ENCODE data around the gene HPSE2. TPM values are rescaled to one million over a fixed set of nuclear protein-coding genes. Genes with fewer than 3 reads are reported as not detected.

Gene HPSE2
- total RNA-seq, 2 donors from 2014 or later = 1.0 to 1.8 TPM

DNA sequence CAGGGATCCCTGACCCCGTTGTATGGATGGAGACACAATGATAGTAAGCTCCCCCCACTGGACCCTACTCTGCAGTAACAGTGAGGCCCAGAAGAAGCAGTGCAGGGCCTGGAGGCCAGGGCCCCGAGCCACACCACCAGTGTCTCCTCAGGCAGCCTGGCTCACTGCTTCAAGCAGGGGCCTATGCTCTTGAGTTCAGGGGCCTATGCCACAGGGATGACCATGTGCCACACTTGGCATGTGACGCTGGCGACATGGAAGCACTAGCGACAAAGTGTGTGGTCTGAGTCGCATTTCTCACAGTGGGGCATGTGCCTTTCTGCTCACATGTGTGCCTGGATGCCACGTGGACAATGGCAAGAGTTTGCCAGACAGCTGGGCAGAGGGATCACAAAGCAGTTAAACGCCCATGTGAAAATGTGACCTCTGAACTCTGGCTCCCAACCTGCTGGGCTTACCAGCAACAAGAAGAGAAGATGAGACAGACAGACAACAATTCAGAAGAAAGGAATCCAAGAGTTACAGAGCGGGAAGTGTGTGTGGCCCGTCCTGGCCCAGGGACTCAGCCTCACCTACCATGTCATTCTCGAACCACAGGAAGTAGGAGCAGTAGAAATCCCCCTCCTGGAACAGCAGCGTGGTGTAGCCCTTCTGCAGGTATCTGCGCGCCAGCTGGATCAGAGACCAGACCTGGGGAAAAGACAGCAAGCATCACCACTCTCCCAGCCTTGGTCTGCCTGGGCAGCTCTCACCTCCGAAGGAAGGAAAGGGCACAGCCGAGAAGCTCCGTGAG, 816.0 kb downstream of the HPSE2 start:
- no peaks in the 10 kb centered on the region for H3K27me3 ChIP-seq
- TF ChIP-seq, protein P1, sequence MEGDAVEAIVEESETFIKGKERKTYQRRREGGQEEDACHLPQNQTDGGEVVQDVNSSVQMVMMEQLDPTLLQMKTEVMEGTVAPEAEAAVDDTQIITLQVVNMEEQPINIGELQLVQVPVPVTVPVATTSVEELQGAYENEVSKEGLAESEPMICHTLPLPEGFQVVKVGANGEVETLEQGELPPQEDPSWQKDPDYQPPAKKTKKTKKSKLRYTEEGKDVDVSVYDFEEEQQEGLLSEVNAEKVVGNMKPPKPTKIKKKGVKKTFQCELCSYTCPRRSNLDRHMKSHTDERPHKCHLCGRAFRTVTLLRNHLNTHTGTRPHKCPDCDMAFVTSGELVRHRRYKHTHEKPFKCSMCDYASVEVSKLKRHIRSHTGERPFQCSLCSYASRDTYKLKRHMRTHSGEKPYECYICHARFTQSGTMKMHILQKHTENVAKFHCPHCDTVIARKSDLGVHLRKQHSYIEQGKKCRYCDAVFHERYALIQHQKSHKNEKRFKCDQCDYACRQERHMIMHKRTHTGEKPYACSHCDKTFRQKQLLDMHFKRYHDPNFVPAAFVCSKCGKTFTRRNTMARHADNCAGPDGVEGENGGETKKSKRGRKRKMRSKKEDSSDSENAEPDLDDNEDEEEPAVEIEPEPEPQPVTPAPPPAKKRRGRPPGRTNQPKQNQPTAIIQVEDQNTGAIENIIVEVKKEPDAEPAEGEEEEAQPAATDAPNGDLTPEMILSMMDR (IDR thresholded peaks at IDR 0.05) = no peak
- H3K4me3 ChIP-seq = no peak overlapping the region
- H3K9me3 ChIP-seq = no peaks in the 10 kb centered on the region
- H3K36me3 ChIP-seq = peaks cover 13% of the 10 kb centered on the region
- H3K4me1 ChIP-seq = no peaks in the 10 kb centered on the region
- peak overlapping the region in 1 of 2 donors; percentile 18 for H3K9ac ChIP-seq (ENCODE audit: low read depth in 2 of 2, low read length in 2 of 2)
- no peak overlapping the region for H3K27ac ChIP-seq
- intact Hi-C loops (cut with DNase I) = no loop called here
- DNase-seq = no peak

DNA sequence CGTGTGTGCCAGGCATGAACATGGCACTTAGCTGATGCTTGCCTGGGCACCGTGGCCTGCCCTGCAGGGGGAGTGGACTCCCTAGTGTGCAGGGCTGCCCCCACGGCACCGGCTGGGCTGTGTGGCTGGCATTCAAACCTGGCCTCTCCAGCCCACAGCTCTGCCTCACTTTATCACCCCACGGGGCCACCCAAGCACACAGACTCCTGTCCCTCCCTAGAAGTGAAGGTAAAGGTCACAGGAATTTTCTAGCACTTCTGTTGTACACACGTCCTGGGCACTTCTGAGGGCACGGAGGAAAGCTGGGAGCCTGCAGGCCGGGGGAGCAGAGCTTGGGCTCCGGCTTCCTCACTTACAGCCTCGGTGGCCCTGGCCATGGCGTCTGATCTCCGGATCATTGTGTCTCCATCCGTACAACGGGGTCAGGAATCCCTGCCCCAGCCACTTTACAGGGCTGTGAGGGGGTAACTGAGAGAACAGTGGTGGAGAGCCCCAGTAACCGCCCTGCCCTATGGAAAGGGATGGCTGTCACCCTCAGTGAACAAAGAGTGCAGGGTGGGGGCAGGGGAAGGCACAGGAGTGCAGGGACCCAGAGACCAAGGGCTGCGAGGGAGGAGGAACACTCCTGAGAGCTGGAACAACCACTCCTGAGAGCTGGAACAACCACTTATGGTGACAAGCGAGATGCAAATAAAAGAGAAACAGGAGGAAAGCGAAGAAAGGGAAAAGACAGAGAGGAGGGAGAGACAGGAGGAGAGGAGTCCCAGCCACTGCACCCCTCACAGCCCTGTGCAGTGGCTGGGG, 816.8 kb downstream of the HPSE2 start:
- TF ChIP-seq, protein P1 (IDR thresholded peaks at IDR 0.05) = no peak
- no peak overlapping the region for H3K4me3 ChIP-seq
- intact Hi-C loops (cut with DNase I) = no loop called here
- H3K4me1 ChIP-seq = peaks cover 4% of the 10 kb centered on the region
- no peak for DNase-seq
- no peak overlapping the region for H3K9ac ChIP-seq (ENCODE audit: low read depth in 2 of 2, low read length in 2 of 2)
- H3K36me3 ChIP-seq = peaks cover 13% of the 10 kb centered on the region
- H3K27me3 ChIP-seq = no peaks in the 10 kb centered on the region
- H3K9me3 ChIP-seq = no peaks in the 10 kb centered on the region
- no peak overlapping the region for H3K27ac ChIP-seq

DNA sequence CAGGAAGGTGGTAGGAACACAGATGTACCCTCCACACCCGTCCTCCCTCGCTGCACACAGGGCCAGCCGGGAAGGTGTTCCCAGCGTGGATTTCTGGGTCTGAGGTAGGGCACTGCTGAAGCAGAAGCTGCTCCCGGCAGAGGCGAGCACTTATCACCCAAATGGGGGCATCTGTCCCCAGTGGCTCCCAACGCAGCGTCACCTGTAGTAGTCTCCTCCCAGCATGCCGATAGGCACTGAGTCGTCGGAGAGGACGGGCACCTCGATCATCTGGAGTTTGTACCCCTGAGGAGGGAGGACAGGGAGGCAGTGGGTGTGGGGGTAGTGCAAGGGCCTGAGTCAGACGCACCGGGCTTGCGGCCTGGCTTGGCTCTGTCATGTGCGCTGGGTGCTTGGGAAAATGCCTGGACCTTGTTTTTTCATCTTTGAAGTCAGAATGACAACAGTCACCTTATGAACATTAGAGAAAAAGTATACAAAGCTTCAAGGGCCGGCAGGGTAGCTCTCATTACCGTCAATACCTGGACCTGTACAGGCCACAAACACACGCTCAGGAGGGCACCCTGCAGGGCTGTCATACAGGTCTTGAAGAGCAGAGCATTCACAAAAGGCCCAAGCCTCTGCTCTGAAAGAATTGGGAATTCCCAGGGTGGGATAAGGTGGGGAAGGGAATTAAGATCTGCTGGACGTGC, 817.5 kb downstream of the HPSE2 start:
- no peak overlapping the region for H3K9ac ChIP-seq (ENCODE audit: low read depth in 2 of 2, low read length in 2 of 2)
- TF ChIP-seq, protein P1 (IDR thresholded peaks at IDR 0.05) = no peak
- intact Hi-C loops (cut with DNase I) = no loop called here
- no peak for DNase-seq
- no peak overlapping the region for H3K27ac ChIP-seq
- H3K9me3 ChIP-seq = no peaks in the 10 kb centered on the region
- peaks cover 13% of the 10 kb centered on the region for H3K36me3 ChIP-seq
- H3K4me3 ChIP-seq = no peak overlapping the region
- no peaks in the 10 kb centered on the region for H3K27me3 ChIP-seq
- H3K4me1 ChIP-seq = peaks cover 4% of the 10 kb centered on the region

DNA sequence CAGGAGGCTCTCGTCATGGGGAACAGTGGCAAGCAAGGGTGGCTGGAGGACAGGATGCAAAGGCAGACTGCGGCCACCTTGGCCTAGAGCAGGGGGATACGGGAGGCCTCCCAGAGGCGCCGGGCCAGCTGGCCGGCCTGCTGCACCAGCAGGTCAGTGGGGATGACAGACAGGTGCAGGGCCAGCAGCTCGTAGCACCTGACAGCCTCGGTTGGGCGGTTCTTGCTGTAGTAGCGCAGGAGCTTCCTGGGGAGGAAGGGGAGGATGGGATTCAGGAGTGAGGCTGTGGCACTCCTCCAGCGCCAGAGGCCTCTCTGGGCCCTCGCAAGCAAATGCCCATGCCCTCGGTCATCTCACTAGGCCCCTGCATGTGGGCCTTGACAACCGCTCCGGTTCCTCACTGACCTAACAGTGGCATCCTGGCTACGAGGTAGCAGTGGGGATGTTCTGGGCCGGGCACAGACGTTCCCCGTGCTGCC, 818.1 kb downstream of the HPSE2 start:
- Histone ChIP-seq H3K4me3 (no peak overlapping the region), H3K27ac (no peak overlapping the region), H3K27me3 (no peaks in the 10 kb centered on the region), H3K36me3 (peaks cover 13% of the 10 kb centered on the region), H3K9ac (ENCODE audit: low read depth in 2 of 2, low read length in 2 of 2) (no peak overlapping the region), H3K9me3 (no peaks in the 10 kb centered on the region), H3K4me1 (peaks cover 4% of the 10 kb centered on the region)
- no peak for DNase-seq
- TF ChIP-seq, protein P1 (IDR thresholded peaks at IDR 0.05) = no peak
- intact Hi-C loops (cut with DNase I) = no loop called here

All from colonic mucosa (tissue), 4 donors.